IPS-18a (cell line): ENCODE data around the gene ARAP1.
A peak's percentile ranks its signal among the peaks of the same experiment; 100 is the strongest.

Experiments
- H3K27ac ChIP-seq: one replicate; pipeline ENCODE4 v1.5.1; 2013; ENCODE audit warnings: low read length
- H3K27me3 ChIP-seq: one replicate; pipeline ENCODE4 v1.6.1; 2013; ENCODE audit warnings: mild to moderate bottlenecking, low read length; ENCODE audit not compliant: control insufficient read depth, insufficient read depth
- H3K36me3 ChIP-seq: one replicate; pipeline ENCODE4 v1.6.1; 2013; ENCODE audit warnings: low read depth, low read length; ENCODE audit not compliant: control insufficient read depth
- H3K4me1 ChIP-seq: one replicate; pipeline ENCODE4 v1.6.1; 2013; ENCODE audit warnings: low read depth, low read length; ENCODE audit not compliant: control insufficient read depth
- H3K4me3 ChIP-seq: one replicate; pipeline ENCODE4 v1.5.1; 2013; ENCODE audit warnings: low read length
- H3K9ac ChIP-seq: one replicate; pipeline ENCODE4 v1.6.1; 2013; ENCODE audit warnings: mild to moderate bottlenecking, low read length, moderate library complexity
- H3K9me3 ChIP-seq: one replicate; pipeline ENCODE4 v1.6.1; 2013; ENCODE audit warnings: low read depth, low read length; ENCODE audit not compliant: control insufficient read depth

ARAP1 gene

GRCh38 chr11:72681226-72682153 is 70.7 kb downstream of the ARAP1 start:
- Histone ChIP-seq H3K27me3 (peaks cover 30% of the 10 kb centered on the region), H3K9ac (no peak overlapping the region), H3K27ac (no peak overlapping the region), H3K36me3 (no peaks in the 10 kb centered on the region), H3K9me3 (no peaks in the 10 kb centered on the region), H3K4me1 (peaks cover 1% of the 10 kb centered on the region), H3K4me3 (no peak overlapping the region)

GRCh38 chr11:72680624-72681158 is 71.5 kb downstream of the ARAP1 start:
- Histone ChIP-seq H3K9ac (no peak overlapping the region), H3K27me3 (peaks cover 38% of the 10 kb centered on the region), H3K36me3 (no peaks in the 10 kb centered on the region), H3K4me1 (peaks cover 4% of the 10 kb centered on the region), H3K27ac (no peak overlapping the region), H3K4me3 (no peak overlapping the region), H3K9me3 (no peaks in the 10 kb centered on the region)

GRCh38 chr11:72679869-72680268 is 72.3 kb downstream of the ARAP1 start:
- Histone ChIP-seq H3K27me3 (peaks cover 46% of the 10 kb centered on the region), H3K4me3 (no peak overlapping the region), H3K9me3 (no peaks in the 10 kb centered on the region), H3K4me1 (peaks cover 4% of the 10 kb centered on the region), H3K9ac (no peak overlapping the region), H3K36me3 (no peaks in the 10 kb centered on the region), H3K27ac (no peak overlapping the region)

GRCh38 chr11:72678524-72678923 is 73.7 kb downstream of the ARAP1 start:
- Histone ChIP-seq H3K4me3 (no peak overlapping the region), H3K27me3 (peaks cover 59% of the 10 kb centered on the region), H3K9me3 (no peaks in the 10 kb centered on the region), H3K9ac (no peak overlapping the region), H3K27ac (no peak overlapping the region), H3K4me1 (peaks cover 4% of the 10 kb centered on the region), H3K36me3 (no peaks in the 10 kb centered on the region)

- H3K4me3 ChIP-seq = peak overlapping the region; percentile 20
- H3K4me1 ChIP-seq = peaks cover 4% of the 10 kb centered on the region
- H3K9me3 ChIP-seq = no peaks in the 10 kb centered on the region
- no peaks in the 10 kb centered on the region for H3K36me3 ChIP-seq
- H3K27ac ChIP-seq = no peak overlapping the region
- H3K27me3 ChIP-seq = peaks cover 59% of the 10 kb centered on the region
- no peak overlapping the region for H3K9ac ChIP-seq
These were observed 75.3 kb downstream of the ARAP1 start for GRCh38 chr11:72676861-72677341.

- H3K4me3 ChIP-seq = no peak overlapping the region
- H3K9ac ChIP-seq = no peak overlapping the region
- H3K9me3 ChIP-seq = no peaks in the 10 kb centered on the region
- no peak overlapping the region for H3K27ac ChIP-seq
- H3K4me1 ChIP-seq = peaks cover 4% of the 10 kb centered on the region
- H3K36me3 ChIP-seq = no peaks in the 10 kb centered on the region
- H3K27me3 ChIP-seq = peaks cover 59% of the 10 kb centered on the region
These were observed 77.0 kb downstream of the ARAP1 start for GRCh38 chr11:72675221-72675620.

- H3K9ac ChIP-seq = no peak within 1 kb of the TSS
- no peak within 1 kb of the TSS for H3K27ac ChIP-seq
- H3K9me3 ChIP-seq = no peaks in the 10 kb centered on the region
- H3K27me3 ChIP-seq = peaks cover 53% of the 10 kb centered on the region
- H3K36me3 ChIP-seq = no peaks in the 10 kb centered on the region
- peaks cover 8% of the 10 kb centered on the region for H3K4me1 ChIP-seq
- H3K4me3 ChIP-seq = peak within 1 kb of the TSS; percentile 45
These were observed 78.0 kb downstream of the ARAP1 start, which contains the start of gene PDE2A for GRCh38 chr11:72673943-72674828. PDE2A (minus strand) TSS chr11:72674422; CDS start chr11:72674207, 215 bp downstream.

GRCh38 chr11:72673284-72673942 is 78.8 kb downstream of the ARAP1 start:
- Histone ChIP-seq H3K4me1 (peaks cover 8% of the 10 kb centered on the region), H3K9me3 (no peaks in the 10 kb centered on the region), H3K27me3 (peaks cover 46% of the 10 kb centered on the region), H3K36me3 (no peaks in the 10 kb centered on the region), H3K9ac (no peak overlapping the region), H3K27ac (no peak overlapping the region), H3K4me3 (peak overlapping the region; percentile 45)

GRCh38 chr11:72672597-72673238 is 79.5 kb downstream of the ARAP1 start:
- peaks cover 8% of the 10 kb centered on the region for H3K4me1 ChIP-seq
- H3K4me3 ChIP-seq = no peak overlapping the region
- H3K36me3 ChIP-seq = no peaks in the 10 kb centered on the region
- no peak overlapping the region for H3K9ac ChIP-seq
- H3K27me3 ChIP-seq = peaks cover 39% of the 10 kb centered on the region
- H3K27ac ChIP-seq = no peak overlapping the region
- H3K9me3 ChIP-seq = no peaks in the 10 kb centered on the region

GRCh38 chr11:72671152-72672099 is 80.8 kb downstream of the ARAP1 start:
- Histone ChIP-seq H3K4me1 (peaks cover 6% of the 10 kb centered on the region), H3K9me3 (no peaks in the 10 kb centered on the region), H3K27me3 (peaks cover 28% of the 10 kb centered on the region), H3K27ac (no peak overlapping the region), H3K4me3 (no peak overlapping the region), H3K36me3 (no peaks in the 10 kb centered on the region), H3K9ac (no peak overlapping the region)
